AG09319 (cell line): Measurements from ENCODE around the gene SMC6.
A peak's percentile ranks its signal among the peaks of the same experiment; 100 is the strongest.

ENCODE experiments used
- DNase-seq: peaks from one replicate; pipeline ENCODE4 v3.0.0-alpha.2; 2010; ENCODE audit warnings: low read depth; ENCODE audit errors: extremely low read depth
- CTCF ChIP-seq: IDR thresholded peaks from 2 replicates; pipeline ENCODE4 v1.5.1; 2011; ENCODE audit warnings: low read depth, mild to moderate bottlenecking, inconsistent platforms, low read length, moderate library complexity

Gene SMC6

GRCh38 chr2:17753803-17754663 is at the start of gene SMC6, which contains the start of gene GEN1:
Gene SMC6 (minus strand): TSS chr2:17753810. CDS start chr2:17745946, 7,864 bp downstream.
Gene GEN1 (plus strand): TSS chr2:17754138. CDS start chr2:17759944, 5,806 bp downstream.
- TF ChIP-seq CTCF, result no peak
- DNase-seq, result peak; percentile 60

GRCh38 chr2:17800693-17801458 is 47.3 kb upstream of the SMC6 start:
- DNase-seq, result no peak
- TF ChIP-seq CTCF, result no peak

GRCh38 chr2:17800219-17800618 is 46.6 kb upstream of the SMC6 start:
- DNase-seq, result no peak
- TF ChIP-seq CTCF, result no peak

- no peak for TF ChIP-seq CTCF
- no peak for DNase-seq
Measured at GRCh38 chr2:17799301-17800120, 45.9 kb upstream of the SMC6 start.

GRCh38 chr2:17798338-17798737 is 44.7 kb upstream of the SMC6 start:
- DNase-seq, result no peak
- TF ChIP-seq CTCF, result no peak

- TF ChIP-seq CTCF, result no peak
- DNase-seq, result no peak
Measured at GRCh38 chr2:17795309-17795708, 41.7 kb upstream of the SMC6 start.
